Gastroesophageal sphincter (tissue), 3 donors: ENCODE measurements around the gene LSM10.

Source experiments
- POLR2A ChIP-seq, 2 donors: fragments of 450-650 bp; IDR thresholded peaks; one replicate each; pipeline ENCODE4 v1.6.1; 2017; ENCODE audit warnings: antibody characterized with exemption in 2 of 2, mild to moderate bottlenecking in 2 of 2, moderate library complexity in 1 of 2
- TF ChIP-seq, protein P1 (sequence below), 4 experiments: fragments of 200-600 bp in 2 of 4; fragments of 450-650 bp in 2 of 4; sonication (generic) in 1 of 4; IDR thresholded peaks; one replicate each; pipeline ENCODE4 v1.5.1; 2017 to 2019; ENCODE audit warnings: antibody characterized with exemption in 4 of 4, mild to moderate bottlenecking in 2 of 4, moderate library complexity in 2 of 4

DNA sequence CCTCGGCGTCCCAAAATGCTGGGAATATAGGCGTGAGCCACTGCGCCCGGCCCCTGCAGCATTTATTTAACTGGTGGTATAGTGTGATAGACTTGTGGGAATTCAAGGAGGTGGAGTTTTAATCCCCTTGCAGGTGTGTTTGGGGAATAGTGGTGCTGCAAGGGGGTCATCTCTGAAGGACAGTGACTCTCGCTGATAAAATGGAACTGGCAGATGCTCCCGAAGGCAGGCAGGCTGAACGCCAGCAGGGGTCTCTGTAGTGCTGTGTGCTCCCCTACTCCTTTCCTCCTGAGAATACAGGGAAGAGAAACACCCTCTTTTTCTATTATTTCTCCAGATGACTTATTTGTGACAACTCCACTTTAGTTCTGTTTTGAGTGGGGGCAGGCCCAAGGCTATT is 48.6 kb upstream of the LSM10 start:
- TF ChIP-seq, protein P1, sequence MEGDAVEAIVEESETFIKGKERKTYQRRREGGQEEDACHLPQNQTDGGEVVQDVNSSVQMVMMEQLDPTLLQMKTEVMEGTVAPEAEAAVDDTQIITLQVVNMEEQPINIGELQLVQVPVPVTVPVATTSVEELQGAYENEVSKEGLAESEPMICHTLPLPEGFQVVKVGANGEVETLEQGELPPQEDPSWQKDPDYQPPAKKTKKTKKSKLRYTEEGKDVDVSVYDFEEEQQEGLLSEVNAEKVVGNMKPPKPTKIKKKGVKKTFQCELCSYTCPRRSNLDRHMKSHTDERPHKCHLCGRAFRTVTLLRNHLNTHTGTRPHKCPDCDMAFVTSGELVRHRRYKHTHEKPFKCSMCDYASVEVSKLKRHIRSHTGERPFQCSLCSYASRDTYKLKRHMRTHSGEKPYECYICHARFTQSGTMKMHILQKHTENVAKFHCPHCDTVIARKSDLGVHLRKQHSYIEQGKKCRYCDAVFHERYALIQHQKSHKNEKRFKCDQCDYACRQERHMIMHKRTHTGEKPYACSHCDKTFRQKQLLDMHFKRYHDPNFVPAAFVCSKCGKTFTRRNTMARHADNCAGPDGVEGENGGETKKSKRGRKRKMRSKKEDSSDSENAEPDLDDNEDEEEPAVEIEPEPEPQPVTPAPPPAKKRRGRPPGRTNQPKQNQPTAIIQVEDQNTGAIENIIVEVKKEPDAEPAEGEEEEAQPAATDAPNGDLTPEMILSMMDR (IDR thresholded peaks at IDR 0.05), result no peak
- TF ChIP-seq POLR2A (IDR thresholded peaks at IDR 0.05), result no peak
